ENCODE results near the gene MOG. TPM values are rescaled to one million over a fixed set of nuclear protein-coding genes. Genes with fewer than 3 reads are reported as not detected.

The MOG gene
- total RNA-seq, 1 experiment from 2014 or later = not detected

GRCh38 chr6:29720863-29721262 is 64.0 kb downstream of the MOG start:
- POLR2A ChIA-PET (ENCODE audit: unreplicated experiment) = no interaction called here
- TF ChIP-seq CTCF (conservative IDR thresholded peaks at IDR 0.05) = no peak; the same call in 1 of the 2 replicates
- Histone ChIP-seq H3F3A (ENCODE audit: insufficient read depth, low read depth) (no peaks in the 10 kb centered on the region), H3K9me2 (ENCODE audit: insufficient read depth) (no peaks in the 10 kb centered on the region), H3K27me3 (ENCODE audit: insufficient read depth, low read depth) (no peaks in the 10 kb centered on the region), H3K27ac (no peak overlapping the region), H3K4me2 (no peak overlapping the region), H4K20me1 (ENCODE audit: insufficient read depth) (no peaks in the 10 kb centered on the region), H3K4me1 (replicated peaks; ENCODE audit: insufficient read depth) (no peaks in the 10 kb centered on the region), H3K79me2 (ENCODE audit: low read depth) (no peaks in the 10 kb centered on the region), H3K36me3 (ENCODE audit: low read depth) (no peaks in the 10 kb centered on the region), H3K4me3 (no peak overlapping the region), H3K9me3 (ENCODE audit: insufficient read depth, low read depth) (no peaks in the 10 kb centered on the region), H2AFZ (no peak overlapping the region)
- no TSS peak for BruUV-seq (replicated peaks)
- intact Hi-C loops (cut with micrococcal nuclease; ENCODE audit: unreplicated experiment) = no loop called here
- no peak for DNase-seq
- CTCF ChIA-PET = interaction anchor here (0.6 to 0.7 kb wide), 2 partner anchors 71 to 220 kb away, joined by 3 to 4 read pairs; no protein-coding TSS in a partner anchor

Other genes starting within 250 kb of the MOG start
- not detected in 2 replicates for gene OR12D1, start 242.2 kb upstream of the MOG start, total RNA-seq (2021)
- not detected in 2 replicates for gene OR10C1, start 217.8 kb upstream of the MOG start, total RNA-seq (2021)
- gene OR11A1, start 200.0 kb upstream of the MOG start, total RNA-seq (2021) = not detected in 2 replicates
- not detected in 2 replicates for gene OR2H1, start 199.9 kb upstream of the MOG start, total RNA-seq (2021)
- not detected in 2 replicates for gene MAS1L, start 169.1 kb upstream of the MOG start, total RNA-seq (2021)
- gene UBD, start 97.4 kb upstream of the MOG start, total RNA-seq (2021) = not detected in 2 replicates
- not detected in 2 replicates for gene OR2H2, start 72.0 kb upstream of the MOG start, total RNA-seq (2021)
- gene GABBR1, start 23.9 kb upstream of the MOG start, total RNA-seq (2021) = 36.3 and 43.6 TPM in 2 replicates
- 0.98 and 1.1 TPM in 2 replicates for gene ZFP57, start 24.1 kb downstream of the MOG start, total RNA-seq (2021)
- 7.6 and 12.5 TPM in 2 replicates for gene HLA-F, start 66.3 kb downstream of the MOG start, total RNA-seq (2021)
- gene HLA-G, start 170.7 kb downstream of the MOG start, total RNA-seq (2021) = 0.38 and 0.50 TPM in 2 replicates